ENCODE measurements around the gene AMFR.

AMFR gene

DNA sequence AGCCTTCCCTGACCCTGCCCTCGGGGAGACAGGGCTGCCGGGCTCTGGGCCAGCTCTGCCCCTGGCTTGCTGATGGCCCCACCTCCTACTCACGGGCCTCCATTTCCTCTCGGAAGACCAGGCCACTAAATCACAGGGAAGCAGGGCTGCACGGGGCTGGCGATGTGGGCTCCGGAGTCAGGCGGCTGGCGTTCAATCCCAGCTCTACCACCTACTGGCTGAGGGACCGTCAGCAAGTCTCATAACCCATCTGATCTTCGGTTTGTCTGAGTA lies 113.4 kb downstream of the AMFR start:
- DNase-seq (ENCODE audit: low read depth in 1 of 2, low spot score in 1 of 2), result no peak
